ENCODE measurements around the gene FBN3.

DNA sequence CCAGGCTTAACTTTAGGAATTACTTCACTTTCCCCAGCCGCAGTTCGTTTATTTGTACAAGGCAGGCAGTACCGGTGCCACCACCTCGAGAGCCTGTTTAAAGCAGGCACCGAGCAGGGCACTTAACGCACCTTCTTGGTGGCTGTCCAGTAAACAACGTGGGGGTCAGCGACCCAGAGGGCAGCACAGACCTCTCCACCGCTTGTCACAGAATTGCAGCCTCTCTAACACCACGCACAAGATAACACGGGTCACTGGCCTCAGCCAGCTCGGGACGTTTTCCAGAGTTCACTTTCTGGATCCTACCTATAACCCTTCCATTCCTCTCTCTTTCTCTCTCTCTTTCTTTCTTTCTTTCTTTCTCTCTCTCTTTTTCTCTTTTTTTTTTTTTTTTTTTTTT is 127.1 kb downstream of the FBN3 start:
- no peak for TF ChIP-seq POLR2A (IDR thresholded peaks at IDR 0.05)
- TF ChIP-seq, protein P1, sequence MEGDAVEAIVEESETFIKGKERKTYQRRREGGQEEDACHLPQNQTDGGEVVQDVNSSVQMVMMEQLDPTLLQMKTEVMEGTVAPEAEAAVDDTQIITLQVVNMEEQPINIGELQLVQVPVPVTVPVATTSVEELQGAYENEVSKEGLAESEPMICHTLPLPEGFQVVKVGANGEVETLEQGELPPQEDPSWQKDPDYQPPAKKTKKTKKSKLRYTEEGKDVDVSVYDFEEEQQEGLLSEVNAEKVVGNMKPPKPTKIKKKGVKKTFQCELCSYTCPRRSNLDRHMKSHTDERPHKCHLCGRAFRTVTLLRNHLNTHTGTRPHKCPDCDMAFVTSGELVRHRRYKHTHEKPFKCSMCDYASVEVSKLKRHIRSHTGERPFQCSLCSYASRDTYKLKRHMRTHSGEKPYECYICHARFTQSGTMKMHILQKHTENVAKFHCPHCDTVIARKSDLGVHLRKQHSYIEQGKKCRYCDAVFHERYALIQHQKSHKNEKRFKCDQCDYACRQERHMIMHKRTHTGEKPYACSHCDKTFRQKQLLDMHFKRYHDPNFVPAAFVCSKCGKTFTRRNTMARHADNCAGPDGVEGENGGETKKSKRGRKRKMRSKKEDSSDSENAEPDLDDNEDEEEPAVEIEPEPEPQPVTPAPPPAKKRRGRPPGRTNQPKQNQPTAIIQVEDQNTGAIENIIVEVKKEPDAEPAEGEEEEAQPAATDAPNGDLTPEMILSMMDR (IDR thresholded peaks at IDR 0.05) = no peak
